HepG2 (cell line): Measurements from ENCODE around the gene GALNT18.

Experiments used
- ASH2L ChIP-seq: fragments of 300-600, 200-600 bp; sonication (generic); IDR thresholded peaks from 2 replicates; pipeline ENCODE4 v1.7.0; 2017; ENCODE audit warnings: low read depth, mild to moderate bottlenecking, moderate library complexity, mixed read lengths, low read length; ENCODE audit not compliant: insufficient read length
- CTCF ChIP-seq: sonication (generic); formaldehyde crosslinking; IDR thresholded peaks from 2 replicates; pipeline ENCODE4 v1.5.0; 2020; ENCODE audit warnings: mild to moderate bottlenecking, missing genetic modification reagents, moderate library complexity
- EEA1 ChIP-seq: sonication (generic); formaldehyde crosslinking; IDR thresholded peaks from 2 replicates; pipeline ENCODE4 v1.5.1; 2020; ENCODE audit warnings: mild to moderate bottlenecking, missing genetic modification reagents, borderline replicate concordance
- HCFC1 ChIP-seq: fragments of 150-350 bp; IDR thresholded peaks from 2 replicates; pipeline ENCODE4 v1.6.1; 2014; ENCODE audit warnings: low read depth, low read length
- HMG20B ChIP-seq: conservative IDR thresholded peaks from 2 replicates; pipeline ENCODE4 v1.6.1; 2016; ENCODE audit warnings: missing genetic modification reagents, missing compliant biosample characterization
- POLR2A ChIP-seq, 2 experiments: IDR thresholded peaks; 2 replicates each; pipeline ENCODE4 v1.6.1; 2011; ENCODE audit warnings: low read depth in 2 of 2, low read length in 2 of 2, mild to moderate bottlenecking in 1 of 2, moderate library complexity in 1 of 2; ENCODE audit not compliant: insufficient read depth in 1 of 2
- SRF ChIP-seq: IDR thresholded peaks from 2 replicates; pipeline ENCODE4 v1.6.1; 2011; ENCODE audit warnings: mild to moderate bottlenecking, low read depth, low read length, moderate library complexity
- ZNF350 ChIP-seq: sonication (generic); formaldehyde crosslinking; IDR thresholded peaks from 2 replicates; pipeline ENCODE4 v1.4.0; 2020; ENCODE audit warnings: mild to moderate bottlenecking, low read depth, missing genetic modification reagents, borderline replicate concordance

GRCh38 chr11:11263238-11264005 lies 358.4 kb downstream of the GALNT18 start:
- no peak for TF ChIP-seq EEA1 (CRISPR knock-in tag)
- TF ChIP-seq HCFC1 = no peak
- TF ChIP-seq HMG20B = no peak
- no peak for TF ChIP-seq ZNF350 (CRISPR knock-in tag)
- no peak for TF ChIP-seq CTCF
- TF ChIP-seq SRF = no peak
- TF ChIP-seq ASH2L = no peak
- TF ChIP-seq POLR2A (IDR thresholded peaks at IDR 0.05; ENCODE audit: insufficient read depth in 1 of 2, low read depth in 2 of 2, low read length in 2 of 2) = no peak
